Caco-2 (cell line): ENCODE results near the gene TBX21. TPM values are rescaled to one million over a fixed set of nuclear protein-coding genes. Genes with fewer than 3 reads are reported as not detected.

Experiments
- BruUV-seq: library from RNA; stranded (reverse); fragments of 400-500 nt; replicated peaks from 2 replicates; lab custom pipeline; 2021; lab: Mats Ljungman, UMichigan
- CTCF ChIA-PET: fragments of 300-600 bp; sonication (Branson Sonifier 250); formaldehyde crosslinking; loops from one replicate; lab custom pipeline; 2022; ENCODE audit warnings: antibody characterized with exemption; lab: Charles Lee
- POLR2A ChIA-PET: fragments of 300-600 bp; sonication (Branson Sonifier 250); formaldehyde crosslinking; loops from one replicate; lab custom pipeline; 2022; ENCODE audit warnings: antibody characterized with exemption; lab: Charles Lee
- DNase-seq, 2 experiments: peaks; one replicate each; pipeline versions ENCODE4 v3.0.0 to v3.0.0-alpha.2; 2020 to 2022
- H3K27me3 ChIP-seq: replicated peaks from 2 replicates; pipeline ENCODE4 v1.6.0; 2011; ENCODE audit warnings: low read length; ENCODE audit not compliant: control insufficient read depth, insufficient read depth
- H3K36me3 ChIP-seq: 2 replicates; pipeline ENCODE4 v1.5.1; 2011; ENCODE audit warnings: low read length; ENCODE audit not compliant: control insufficient read depth, insufficient read depth
- H3K4me1 ChIP-seq: fragments of 250-450 bp; sonication (Bioruptor Pico); 2 replicates; pipeline ENCODE4 v1.5.1; 2020; ENCODE audit warnings: mild to moderate bottlenecking
- H3K4me3 ChIP-seq: 2 replicates; pipeline ENCODE4 v1.5.1; 2011; ENCODE audit warnings: low read depth, mild to moderate bottlenecking, control low read depth, low read length
- H3K9me3 ChIP-seq: fragments of 250-450 bp; sonication (Bioruptor Pico); 2 replicates; pipeline ENCODE4 v1.5.1; 2020; ENCODE audit warnings: mild to moderate bottlenecking, moderate library complexity
- H3K27ac Mint-ChIP-seq: one replicate; pipeline ENCODE4 v1.8.0; 2022; ENCODE audit warnings: mixed read lengths; ENCODE audit not compliant: unreplicated experiment
- H3K27me3 Mint-ChIP-seq: one replicate; pipeline ENCODE4 v1.8.0; 2022; ENCODE audit warnings: mixed read lengths; ENCODE audit not compliant: insufficient read depth, unreplicated experiment
- H3K36me3 Mint-ChIP-seq: one replicate; pipeline ENCODE4 v1.8.0; 2022; ENCODE audit warnings: mild to moderate bottlenecking, mixed read lengths; ENCODE audit not compliant: insufficient read depth, unreplicated experiment
- H3K4me1 Mint-ChIP-seq: one replicate; pipeline ENCODE4 v1.8.0; 2022; ENCODE audit warnings: low read depth, mixed read lengths; ENCODE audit not compliant: unreplicated experiment
- H3K4me3 Mint-ChIP-seq: one replicate; pipeline ENCODE4 v1.8.0; 2022; ENCODE audit warnings: mild to moderate bottlenecking, moderate library complexity, mixed read lengths; ENCODE audit not compliant: unreplicated experiment
- H3K9me3 Mint-ChIP-seq: one replicate; pipeline ENCODE4 v1.8.0; 2022; ENCODE audit warnings: mixed read lengths; ENCODE audit not compliant: unreplicated experiment
- intact Hi-C: fragments of 100-400 bp; cut with micrococcal nuclease; formaldehyde crosslinking; loops from one replicate; pipeline ENCODE4 v1.10.0; 2022; ENCODE audit not compliant: unreplicated experiment
- total RNA-seq: library from RNA; stranded (reverse); gene quantifications from 2 replicates; pipeline ENCODE4 v1.2.3, GENCODE V29; 2022
- TF ChIP-seq, protein P1 (sequence below), 2 experiments: fragments of 200-600 bp in 1 of 2; IDR thresholded peaks; 1 replicate in 1 of 2; 2 replicates in 1 of 2; pipeline versions ENCODE4 v1.5.1 to v1.8.0; 2011 to 2022; ENCODE audit warnings: antibody characterized with exemption in 1 of 2, control low read depth in 1 of 2, inconsistent platforms in 1 of 2, low read depth in 1 of 2, low read length in 1 of 2, mild to moderate bottlenecking in 1 of 2, moderate library complexity in 1 of 2; ENCODE audit not compliant: insufficient read depth in 1 of 2, severe bottlenecking in 1 of 2, unreplicated experiment in 1 of 2

Gene TBX21
- total RNA-seq, 1 experiment from 2014 or later, result not detected

DNA sequence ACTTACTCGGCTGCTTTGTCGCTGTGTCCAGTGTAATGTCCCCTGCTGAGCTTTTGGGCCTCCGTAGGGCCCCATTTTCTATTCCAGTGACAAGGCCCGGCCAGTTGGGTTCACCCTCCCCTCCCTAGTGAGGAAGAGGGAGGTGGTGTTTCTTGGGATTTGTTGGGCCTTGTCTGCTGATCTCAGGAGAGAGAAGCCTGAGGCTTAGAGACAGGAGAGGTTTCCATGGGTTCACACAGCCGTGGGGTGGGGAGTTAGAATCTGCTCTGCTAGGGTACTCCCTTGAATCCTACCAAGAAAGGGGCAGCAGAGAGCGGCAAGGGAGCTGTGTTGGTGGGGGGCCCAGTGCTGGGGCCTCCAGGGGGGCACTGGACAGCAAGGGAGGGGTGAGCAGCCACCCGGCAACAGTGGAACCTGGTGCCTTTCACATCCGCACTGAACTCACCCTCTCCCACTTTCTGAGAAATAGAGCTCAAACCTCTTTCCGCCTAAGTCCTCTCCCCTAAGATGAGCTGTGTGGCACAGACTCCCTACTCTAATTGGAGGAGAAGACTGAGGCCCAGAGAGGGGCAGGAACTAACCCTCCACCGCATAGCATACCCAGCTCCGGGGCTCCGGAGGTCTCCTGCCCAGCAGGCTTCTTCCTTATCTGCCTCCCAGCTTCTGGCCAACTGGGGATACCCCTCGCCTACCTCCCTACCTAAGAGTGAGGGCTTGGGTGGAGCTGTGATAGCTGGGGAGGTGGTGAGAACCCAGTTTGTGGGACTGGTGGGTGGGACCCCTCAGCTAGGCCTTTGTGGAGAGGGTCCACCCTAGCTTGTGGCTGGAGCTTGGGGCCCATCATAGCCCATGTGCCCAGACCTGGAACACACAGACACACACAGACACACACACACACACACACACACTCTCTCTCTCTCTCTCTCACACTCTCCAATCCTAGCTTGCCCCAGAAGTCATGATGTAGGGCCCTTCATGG lies 32.3 kb upstream of the TBX21 start:
- H3K9me3 Mint-ChIP-seq, result no peaks in the 10 kb centered on the region
- intact Hi-C loops, result no loop called here
- no TSS peak for BruUV-seq
- no peak overlapping the region for H3K27ac Mint-ChIP-seq
- Histone ChIP-seq H3K4me1 (no peaks in the 10 kb centered on the region), H3K9me3 (no peaks in the 10 kb centered on the region), H3K4me3 (no peak overlapping the region), H3K36me3 (no peaks in the 10 kb centered on the region; the same call in 1 of the 2 replicates), H3K27me3 (no peaks in the 10 kb centered on the region)
- no peak overlapping the region for H3K4me3 Mint-ChIP-seq
- no peak for DNase-seq
- TF ChIP-seq, protein P1, sequence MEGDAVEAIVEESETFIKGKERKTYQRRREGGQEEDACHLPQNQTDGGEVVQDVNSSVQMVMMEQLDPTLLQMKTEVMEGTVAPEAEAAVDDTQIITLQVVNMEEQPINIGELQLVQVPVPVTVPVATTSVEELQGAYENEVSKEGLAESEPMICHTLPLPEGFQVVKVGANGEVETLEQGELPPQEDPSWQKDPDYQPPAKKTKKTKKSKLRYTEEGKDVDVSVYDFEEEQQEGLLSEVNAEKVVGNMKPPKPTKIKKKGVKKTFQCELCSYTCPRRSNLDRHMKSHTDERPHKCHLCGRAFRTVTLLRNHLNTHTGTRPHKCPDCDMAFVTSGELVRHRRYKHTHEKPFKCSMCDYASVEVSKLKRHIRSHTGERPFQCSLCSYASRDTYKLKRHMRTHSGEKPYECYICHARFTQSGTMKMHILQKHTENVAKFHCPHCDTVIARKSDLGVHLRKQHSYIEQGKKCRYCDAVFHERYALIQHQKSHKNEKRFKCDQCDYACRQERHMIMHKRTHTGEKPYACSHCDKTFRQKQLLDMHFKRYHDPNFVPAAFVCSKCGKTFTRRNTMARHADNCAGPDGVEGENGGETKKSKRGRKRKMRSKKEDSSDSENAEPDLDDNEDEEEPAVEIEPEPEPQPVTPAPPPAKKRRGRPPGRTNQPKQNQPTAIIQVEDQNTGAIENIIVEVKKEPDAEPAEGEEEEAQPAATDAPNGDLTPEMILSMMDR (IDR thresholded peaks at IDR 0.05; ENCODE audit: insufficient read depth in 1 of 2, low read depth in 1 of 2, low read length in 1 of 2, severe bottlenecking in 1 of 2, unreplicated experiment in 1 of 2), result no peak
- H3K4me1 Mint-ChIP-seq, result peaks cover 7% of the 10 kb centered on the region
- H3K27me3 Mint-ChIP-seq, result no peaks in the 10 kb centered on the region
- peaks cover 4% of the 10 kb centered on the region for H3K36me3 Mint-ChIP-seq
- ChIA-PET CTCF (interaction anchor here (0.6 to 2.0 kb wide), 7 partner anchors 10 to 1045 kb away, joined by 3 to 8 read pairs (median 3); partner anchors contain the start of genes LRRC46, MRPL10 and TBX21), POLR2A (interaction anchor here (0.5 kb wide), 1 partner anchor 24 kb away, joined by 5 read pairs; no protein-coding TSS in a partner anchor)

DNA sequence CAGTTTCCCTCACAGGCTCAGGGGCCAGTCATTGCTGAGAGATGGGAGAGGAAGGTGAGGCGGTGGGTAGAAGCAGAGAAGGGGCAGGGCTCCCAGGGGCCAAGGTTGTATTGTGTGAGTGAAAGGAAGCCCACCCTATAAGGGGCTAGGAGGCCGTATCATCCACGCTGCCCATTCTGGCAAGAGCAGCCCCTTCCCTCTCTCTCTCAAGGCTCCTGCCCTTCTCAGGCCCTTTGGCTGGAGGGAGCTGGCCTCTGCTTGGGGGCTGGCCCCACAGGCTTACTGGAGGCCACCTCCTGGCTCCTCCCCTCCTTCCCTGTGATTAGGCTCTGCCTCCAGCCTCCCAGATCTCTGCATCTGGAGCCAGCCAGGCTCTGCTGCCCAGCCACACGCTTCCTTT lies 31.4 kb upstream of the TBX21 start:
- Mint-ChIP-seq H3K4me3 (no peak overlapping the region), H3K9me3 (no peaks in the 10 kb centered on the region), H3K27ac (no peak overlapping the region), H3K4me1 (peaks cover 7% of the 10 kb centered on the region), H3K36me3 (peaks cover 4% of the 10 kb centered on the region), H3K27me3 (no peaks in the 10 kb centered on the region)
- Histone ChIP-seq H3K9me3 (no peaks in the 10 kb centered on the region), H3K36me3 (no peaks in the 10 kb centered on the region; the same call in 1 of the 2 replicates), H3K27me3 (no peaks in the 10 kb centered on the region), H3K4me1 (no peaks in the 10 kb centered on the region), H3K4me3 (no peak overlapping the region)
- intact Hi-C loops, result no loop called here
- BruUV-seq, result no TSS peak
- ChIA-PET CTCF (interaction anchor here (0.6 to 1.7 kb wide), 4 partner anchors 31 to 1044 kb away, joined by 3 to 8 read pairs (median 6); partner anchors contain the start of gene TBX21), POLR2A (no interaction called here)
- no peak for DNase-seq
- TF ChIP-seq, protein P1 (IDR thresholded peaks at IDR 0.05; ENCODE audit: insufficient read depth in 1 of 2, low read depth in 1 of 2, low read length in 1 of 2, severe bottlenecking in 1 of 2, unreplicated experiment in 1 of 2), result no peak

DNA sequence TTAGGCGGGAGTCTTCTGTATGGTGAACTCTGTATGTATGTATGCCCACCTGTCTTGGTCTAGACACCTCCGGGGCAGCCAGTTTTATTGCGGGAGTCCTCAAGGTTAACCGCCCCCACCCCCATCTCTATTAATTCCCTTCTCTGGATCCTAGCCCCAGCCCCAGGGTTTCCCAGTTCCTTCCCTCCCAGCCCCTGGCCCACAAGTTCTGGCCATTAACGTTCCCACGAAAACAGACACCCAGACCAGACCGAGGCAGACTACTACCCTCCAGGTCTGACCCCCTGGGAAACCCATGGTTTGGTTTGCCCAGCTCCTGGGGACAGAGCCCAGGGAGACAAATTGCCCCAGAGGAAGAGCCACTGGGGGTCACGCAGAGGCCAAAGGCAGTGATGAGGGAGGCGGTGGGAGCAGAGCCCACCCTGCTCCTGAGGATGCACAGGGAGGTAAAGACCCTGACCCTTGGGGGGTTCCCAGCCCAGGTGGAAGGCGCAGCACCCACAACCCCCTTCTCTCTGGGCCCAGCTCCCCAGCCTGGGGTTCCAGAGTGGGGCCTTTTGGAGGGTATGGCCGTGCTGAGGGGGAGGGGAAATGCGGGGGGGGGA lies 30.5 kb upstream of the TBX21 start:
- Mint-ChIP-seq H3K9me3 (no peaks in the 10 kb centered on the region), H3K4me3 (no peak overlapping the region), H3K36me3 (peaks cover under 1% of the 10 kb centered on the region), H3K4me1 (peaks cover 7% of the 10 kb centered on the region), H3K27ac (no peak overlapping the region), H3K27me3 (no peaks in the 10 kb centered on the region)
- H3K36me3 ChIP-seq, result no peaks in the 10 kb centered on the region
- no peaks in the 10 kb centered on the region for H3K27me3 ChIP-seq
- TF ChIP-seq, protein P1 (IDR thresholded peaks at IDR 0.05; ENCODE audit: insufficient read depth in 1 of 2, low read depth in 1 of 2, low read length in 1 of 2, severe bottlenecking in 1 of 2, unreplicated experiment in 1 of 2), result no peak
- no peak for DNase-seq
- POLR2A ChIA-PET, result no interaction called here
- intact Hi-C loops, result no loop called here
- H3K4me3 ChIP-seq, result no peak overlapping the region
- H3K4me1 ChIP-seq, result no peaks in the 10 kb centered on the region
- H3K9me3 ChIP-seq, result no peaks in the 10 kb centered on the region
- CTCF ChIA-PET, result no interaction called here
- no TSS peak for BruUV-seq
